Natural killer cell treated with Interleukin-12 subunit alpha and Interleukin-12 subunit beta and Interleukin-15 and Interleukin-18, amount 100 ng/mL, for 72 hours (primary cell): Measurements from ENCODE around the gene SMIM33. TPM values are rescaled to one million over a fixed set of nuclear protein-coding genes. Genes with fewer than 3 reads are reported as not detected.
"Not testable (repeated sequence)": the region's sequence is repeated elsewhere in the genome, so short reads cannot be mapped to it uniquely, and the experiment has no call there.

Experiments used
- ATAC-seq, 2 donors: fragments of 150-1000 bp; cut with Tn5 transposase in 1 of 2; sonication (Bioruptor Pico), chemical (Tn5 transposase) in 1 of 2; 2 replicates each; pipeline ENCODE4 v1.10.0; 2021
- DNase-seq: peaks from one replicate; pipeline ENCODE4 v3.0.0; 2022; ENCODE audit warnings: low spot score
- H3K27ac Mint-ChIP-seq, 2 donors: 1 replicate in 1 of 2; 2 replicates in 1 of 2; pipeline ENCODE4 v1.8.0; 2022; ENCODE audit warnings: mixed read lengths in 2 of 2, mild to moderate bottlenecking in 1 of 2, moderate library complexity in 1 of 2
- H3K27me3 Mint-ChIP-seq, 2 donors: 1 replicate in 1 of 2; 2 replicates in 1 of 2; pipeline ENCODE4 v1.8.0; 2022; ENCODE audit warnings: mixed read lengths in 2 of 2
- H3K36me3 Mint-ChIP-seq: one replicate; pipeline ENCODE4 v1.8.0; 2022; ENCODE audit warnings: mixed read lengths
- H3K4me1 Mint-ChIP-seq, 2 donors: 1 replicate in 1 of 2; 2 replicates in 1 of 2; pipeline ENCODE4 v1.8.0; 2022; ENCODE audit warnings: low read depth in 2 of 2, mixed read lengths in 2 of 2, mild to moderate bottlenecking in 1 of 2
- H3K4me3 Mint-ChIP-seq: one replicate; pipeline ENCODE4 v1.8.0; 2022; ENCODE audit warnings: mixed read lengths
- H3K9me3 Mint-ChIP-seq: 2 replicates; pipeline ENCODE4 v1.8.0; 2022; ENCODE audit warnings: mixed read lengths
- total RNA-seq, 2 donors: library from RNA; stranded (reverse); gene quantifications; one replicate each; pipeline ENCODE4 v1.2.3, GENCODE V29; 2022

SMIM33 gene
- total RNA-seq, 2 donors from 2014 or later, result not detected

GRCh38 chr5:139461176-139461575, 9.6 kb upstream of the SMIM33 start:
- no peak for DNase-seq
- Mint-ChIP-seq H3K27ac (peak overlapping the region; percentile 70 to 95), H3K27me3 (no peaks in the 10 kb centered on the region), H3K9me3 (no peaks in the 10 kb centered on the region), H3K36me3 (no peaks in the 10 kb centered on the region), H3K4me1 (peaks cover 31 to 35% of the 10 kb centered on the region in 2 donors), H3K4me3 (no peak overlapping the region)
- ATAC-seq, result no peak

- peaks cover 30 to 31% of the 10 kb centered on the region in 2 donors for H3K4me1 Mint-ChIP-seq
- no peak overlapping the region for H3K27ac Mint-ChIP-seq
- no peak overlapping the region for H3K4me3 Mint-ChIP-seq
- no peaks in the 10 kb centered on the region for H3K27me3 Mint-ChIP-seq
- H3K36me3 Mint-ChIP-seq, result no peaks in the 10 kb centered on the region
- DNase-seq (no peak), ATAC-seq (no peak)
- no peaks in the 10 kb centered on the region for H3K9me3 Mint-ChIP-seq
Measured at GRCh38 chr5:139461698-139462097, 9.1 kb upstream of the SMIM33 start.

- H3K4me3 Mint-ChIP-seq, result no peak within 1 kb of the TSS
- ATAC-seq (no peak), DNase-seq (peak; percentile 5)
- no peak within 1 kb of the TSS for H3K27ac Mint-ChIP-seq
- no peaks in the 10 kb centered on the region for H3K9me3 Mint-ChIP-seq
- H3K4me1 Mint-ChIP-seq, result peaks cover 21 to 23% of the 10 kb centered on the region in 2 donors
- no peaks in the 10 kb centered on the region for H3K27me3 Mint-ChIP-seq
- no peaks in the 10 kb centered on the region for H3K36me3 Mint-ChIP-seq
Measured at GRCh38 chr5:139462586-139463276, 8.1 kb upstream of the SMIM33 start, which contains the start of gene ECSCR. TSS of gene ECSCR (minus strand) at chr5:139462743. CDS start at chr5:139462670, 73 bp downstream.

GRCh38 chr5:139468421-139468931, 2.3 kb upstream of the SMIM33 start:
- Mint-ChIP-seq H3K27me3 (no peaks in the 10 kb centered on the region), H3K9me3 (no peaks in the 10 kb centered on the region), H3K4me1 (peaks cover 34 to 38% of the 10 kb centered on the region in 2 donors), H3K36me3 (no peaks in the 10 kb centered on the region), H3K4me3 (peak overlapping the region; percentile 68), H3K27ac (peak overlapping the region; percentile 59 to 81)
- peak; percentile 62 to 83 for ATAC-seq
- DNase-seq, result peak; percentile 73

GRCh38 chr5:139472386-139473030, 1.7 kb downstream of the SMIM33 start:
- DNase-seq, result peak; percentile 41
- Mint-ChIP-seq H3K27me3 (no peaks in the 10 kb centered on the region), H3K4me3 (peak overlapping the region; percentile 43), H3K27ac (peak overlapping the region; percentile 65 to 91), H3K4me1 (peaks cover 58 to 61% of the 10 kb centered on the region in 2 donors), H3K36me3 (no peaks in the 10 kb centered on the region), H3K9me3 (no peaks in the 10 kb centered on the region)
- ATAC-seq, result no peak

GRCh38 chr5:139473105-139473504, 2.3 kb downstream of the SMIM33 start:
- H3K9me3 Mint-ChIP-seq, result no peaks in the 10 kb centered on the region
- H3K36me3 Mint-ChIP-seq, result no peaks in the 10 kb centered on the region
- ATAC-seq (no peak), DNase-seq (no peak)
- H3K4me3 Mint-ChIP-seq, result no peak overlapping the region
- peak overlapping the region in 1 of 2 donors; percentile 91 for H3K27ac Mint-ChIP-seq
- peaks cover 60 to 61% of the 10 kb centered on the region in 2 donors for H3K4me1 Mint-ChIP-seq
- no peaks in the 10 kb centered on the region for H3K27me3 Mint-ChIP-seq

GRCh38 chr5:139473565-139473964, 2.8 kb downstream of the SMIM33 start:
- DNase-seq, result peak; percentile 22
- no peaks in the 10 kb centered on the region for H3K27me3 Mint-ChIP-seq
- H3K27ac Mint-ChIP-seq, result peak overlapping the region; percentile 41 to 91
- no peaks in the 10 kb centered on the region for H3K36me3 Mint-ChIP-seq
- no peaks in the 10 kb centered on the region for H3K9me3 Mint-ChIP-seq
- no peak for ATAC-seq
- H3K4me1 Mint-ChIP-seq, result peaks cover 59 to 60% of the 10 kb centered on the region in 2 donors
- H3K4me3 Mint-ChIP-seq, result peak overlapping the region; percentile 17

- ATAC-seq (peak; percentile 66 to 72), DNase-seq (peak; percentile 52)
- H3K4me1 Mint-ChIP-seq, result peaks cover 55 to 57% of the 10 kb centered on the region in 2 donors
- no peaks in the 10 kb centered on the region for H3K27me3 Mint-ChIP-seq
- H3K27ac Mint-ChIP-seq, result peak overlapping the region; percentile 56 to 94
- H3K4me3 Mint-ChIP-seq, result peak overlapping the region; percentile 79
- no peaks in the 10 kb centered on the region for H3K9me3 Mint-ChIP-seq
- H3K36me3 Mint-ChIP-seq, result no peaks in the 10 kb centered on the region
Measured at GRCh38 chr5:139474890-139475791, 4.3 kb downstream of the SMIM33 start.

GRCh38 chr5:139475865-139476617, 5.2 kb downstream of the SMIM33 start:
- Mint-ChIP-seq H3K4me3 (peak overlapping the region; percentile 79), H3K9me3 (no peaks in the 10 kb centered on the region), H3K36me3 (no peaks in the 10 kb centered on the region), H3K4me1 (peaks cover 55 to 57% of the 10 kb centered on the region in 2 donors), H3K27ac (peak overlapping the region; percentile 56 to 94), H3K27me3 (no peaks in the 10 kb centered on the region)
- ATAC-seq (no peak), DNase-seq (no peak)

- ATAC-seq, H3K27me3 Mint-ChIP-seq, H3K9me3 Mint-ChIP-seq, H3K36me3 Mint-ChIP-seq, DNase-seq: not testable (repeated sequence)
- Mint-ChIP-seq H3K4me3 (peak overlapping the region; percentile 27), H3K27ac (peak overlapping the region; percentile 44 to 74), H3K4me1 (peaks cover 52 to 54% of the 10 kb centered on the region in 2 donors)
Measured at GRCh38 chr5:139478657-139479423, 8.0 kb downstream of the SMIM33 start.

GRCh38 chr5:139479729-139480128, 8.9 kb downstream of the SMIM33 start:
- peaks cover 45 to 50% of the 10 kb centered on the region in 2 donors for H3K4me1 Mint-ChIP-seq
- not testable (repeated sequence) for H3K27ac Mint-ChIP-seq, H3K36me3 Mint-ChIP-seq, H3K9me3 Mint-ChIP-seq, H3K27me3 Mint-ChIP-seq, ATAC-seq, H3K4me3 Mint-ChIP-seq, DNase-seq

GRCh38 chr5:139481122-139481533, 10.3 kb downstream of the SMIM33 start:
- H3K4me1 Mint-ChIP-seq, result peaks cover 33 to 41% of the 10 kb centered on the region in 2 donors
- no peaks in the 10 kb centered on the region for H3K9me3 Mint-ChIP-seq
- ATAC-seq (peak in 1 of 2 donors; percentile 43), DNase-seq (no peak)
- no peaks in the 10 kb centered on the region for H3K36me3 Mint-ChIP-seq
- H3K27ac Mint-ChIP-seq, result peak overlapping the region; percentile 92 to 95
- no peaks in the 10 kb centered on the region for H3K27me3 Mint-ChIP-seq
- H3K4me3 Mint-ChIP-seq, result peak overlapping the region; percentile 95
